Gastroesophageal sphincter (tissue), 4 donors: Measurements from ENCODE around the gene BTBD3. TPM values are rescaled to one million over a fixed set of nuclear protein-coding genes. Genes with fewer than 3 reads are reported as not detected.

Source experiments
- ATAC-seq: fragments of 150-250 bp; one replicate; pipeline ENCODE4 v1.9.1; 2016; ENCODE audit warnings: mild to moderate bottlenecking, moderate library complexity
- H3K27ac ChIP-seq, 4 donors: fragments of 200-600 bp; sonication (generic) in 3 of 4; 1 replicate in 3 of 4; 2 replicates in 1 of 4; pipeline ENCODE4 v1.5.1; 2016 to 2019
- H3K27me3 ChIP-seq: fragments of 200-600 bp; sonication (generic); one replicate; pipeline ENCODE4 v1.5.1; 2019
- H3K36me3 ChIP-seq, 2 donors: fragments of 200-600 bp; sonication (generic); one replicate each; pipeline ENCODE4 v1.5.1; 2019; ENCODE audit warnings: control low read depth in 1 of 2
- H3K4me1 ChIP-seq, 3 donors: fragments of 200-600 bp; sonication (generic); 1 replicate in 2 of 3; 2 replicates in 1 of 3; pipeline ENCODE4 v1.5.1; 2016 to 2019; ENCODE audit warnings: control low read depth in 2 of 3
- H3K4me3 ChIP-seq, 2 donors: fragments of 200-600 bp; sonication (generic); one replicate each; pipeline ENCODE4 v1.5.1; 2019; ENCODE audit warnings: mild to moderate bottlenecking in 1 of 2, moderate library complexity in 1 of 2
- H3K9me3 ChIP-seq, 3 donors: fragments of 200-600 bp; sonication (generic); one replicate each; pipeline ENCODE4 v1.5.1; 2017 to 2019; ENCODE audit warnings: control low read depth in 2 of 3
- EP300 ChIP-seq: sonication (generic); formaldehyde crosslinking; IDR thresholded peaks from one replicate; pipeline ENCODE4 v1.6.1; 2017; ENCODE audit warnings: antibody characterized with exemption, mild to moderate bottlenecking
- POLR2A ChIP-seq, 2 donors: fragments of 450-650 bp; IDR thresholded peaks; one replicate each; pipeline ENCODE4 v1.6.1; 2017; ENCODE audit warnings: antibody characterized with exemption in 2 of 2, mild to moderate bottlenecking in 2 of 2, moderate library complexity in 1 of 2
- POLR2AphosphoS5 ChIP-seq: sonication (generic); formaldehyde crosslinking; IDR thresholded peaks from one replicate; pipeline ENCODE4 v1.6.1; 2017; ENCODE audit warnings: antibody characterized with exemption
- WGBS, 2 donors: methylation state at CpG; one replicate each; pipeline ENCODE4 v1.1.5; 2018; ENCODE audit warnings: low coverage in 1 of 2; 5-methylcytosine and 5-hydroxymethylcytosine counted together
- total RNA-seq, 4 donors: library from RNA; depleted of rRNA; stranded (reverse); fragments of >200 nt; gene quantifications; one replicate each; pipeline ENCODE4 v1.1.0, GENCODE V29; 2016
- TF ChIP-seq, protein P1 (sequence below), 4 experiments: fragments of 200-600 bp in 2 of 4; fragments of 450-650 bp in 2 of 4; sonication (generic) in 1 of 4; IDR thresholded peaks; one replicate each; pipeline ENCODE4 v1.5.1; 2017 to 2019; ENCODE audit warnings: antibody characterized with exemption in 4 of 4, mild to moderate bottlenecking in 2 of 4, moderate library complexity in 2 of 4

BTBD3 gene
- total RNA-seq, 4 donors from 2014 or later = 25.9 to 87.8 (median 34.8) TPM

DNA sequence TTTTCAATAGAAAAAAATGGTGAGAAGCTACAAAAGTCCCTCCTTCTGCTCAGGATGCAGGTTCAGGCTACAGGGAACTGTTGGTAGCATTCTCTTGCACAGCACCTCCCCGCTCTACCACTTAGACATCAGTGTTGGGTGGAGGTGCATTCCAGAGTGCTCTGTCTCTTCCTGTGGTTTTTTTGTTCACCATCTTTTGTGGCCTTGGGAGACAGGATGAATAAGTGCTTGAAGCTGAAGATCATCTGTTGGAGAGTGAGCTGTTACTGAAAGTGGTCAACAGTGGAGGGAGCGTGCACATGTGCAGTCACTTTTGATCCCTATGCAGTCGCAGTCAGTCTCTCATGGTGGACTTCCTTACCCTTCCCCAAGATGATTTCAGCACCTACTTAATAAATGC is 16.6 kb upstream of the BTBD3 start:
- H3K36me3 ChIP-seq = no peaks in the 10 kb centered on the region
- no peak overlapping the region for H3K4me3 ChIP-seq
- no peak for ATAC-seq
- peaks cover 0 to 10% (median 0%) of the 10 kb centered on the region in 3 donors for H3K4me1 ChIP-seq
- H3K27me3 ChIP-seq = no peaks in the 10 kb centered on the region
- TF ChIP-seq, protein P1, sequence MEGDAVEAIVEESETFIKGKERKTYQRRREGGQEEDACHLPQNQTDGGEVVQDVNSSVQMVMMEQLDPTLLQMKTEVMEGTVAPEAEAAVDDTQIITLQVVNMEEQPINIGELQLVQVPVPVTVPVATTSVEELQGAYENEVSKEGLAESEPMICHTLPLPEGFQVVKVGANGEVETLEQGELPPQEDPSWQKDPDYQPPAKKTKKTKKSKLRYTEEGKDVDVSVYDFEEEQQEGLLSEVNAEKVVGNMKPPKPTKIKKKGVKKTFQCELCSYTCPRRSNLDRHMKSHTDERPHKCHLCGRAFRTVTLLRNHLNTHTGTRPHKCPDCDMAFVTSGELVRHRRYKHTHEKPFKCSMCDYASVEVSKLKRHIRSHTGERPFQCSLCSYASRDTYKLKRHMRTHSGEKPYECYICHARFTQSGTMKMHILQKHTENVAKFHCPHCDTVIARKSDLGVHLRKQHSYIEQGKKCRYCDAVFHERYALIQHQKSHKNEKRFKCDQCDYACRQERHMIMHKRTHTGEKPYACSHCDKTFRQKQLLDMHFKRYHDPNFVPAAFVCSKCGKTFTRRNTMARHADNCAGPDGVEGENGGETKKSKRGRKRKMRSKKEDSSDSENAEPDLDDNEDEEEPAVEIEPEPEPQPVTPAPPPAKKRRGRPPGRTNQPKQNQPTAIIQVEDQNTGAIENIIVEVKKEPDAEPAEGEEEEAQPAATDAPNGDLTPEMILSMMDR (IDR thresholded peaks at IDR 0.05) = no peak
- TF ChIP-seq EP300 (no peak), POLR2A (IDR thresholded peaks at IDR 0.05) (no peak), POLR2AphosphoS5 (no peak)
- no peak overlapping the region for H3K27ac ChIP-seq
- 98 to 100% methylated on average over 2 to 3 of the region's 3 CpGs for WGBS, 2 donors
- H3K9me3 ChIP-seq = no peaks in the 10 kb centered on the region

- Histone ChIP-seq H3K27ac (no peak overlapping the region), H3K9me3 (no peaks in the 10 kb centered on the region), H3K4me3 (no peak overlapping the region), H3K36me3 (no peaks in the 10 kb centered on the region), H3K4me1 (peaks cover 0 to 17% (median 0%) of the 10 kb centered on the region in 3 donors), H3K27me3 (no peaks in the 10 kb centered on the region)
- no peak for ATAC-seq
- TF ChIP-seq, protein P1 (IDR thresholded peaks at IDR 0.05) = no peak
- no peak for TF ChIP-seq EP300
- TF ChIP-seq POLR2A (IDR thresholded peaks at IDR 0.05) = no peak
- TF ChIP-seq POLR2AphosphoS5 = no peak
- 100% methylated on average over 2 of the region's 2 CpGs for WGBS, 2 donors
These were observed 15.4 kb upstream of the BTBD3 start for GRCh38 chr20:11902285-11902697.

- Histone ChIP-seq H3K4me1 (peaks cover 0 to 22% (median 0%) of the 10 kb centered on the region in 3 donors), H3K4me3 (no peak overlapping the region), H3K36me3 (no peaks in the 10 kb centered on the region), H3K9me3 (no peaks in the 10 kb centered on the region), H3K27ac (no peak overlapping the region), H3K27me3 (no peaks in the 10 kb centered on the region)
- WGBS, 2 donors = 78 to 80% methylated on average over 5 to 6 of the region's 6 CpGs
- ATAC-seq = no peak
- TF ChIP-seq POLR2AphosphoS5 (no peak), POLR2A (IDR thresholded peaks at IDR 0.05) (no peak), EP300 (no peak)
- TF ChIP-seq, protein P1 (IDR thresholded peaks at IDR 0.05) = no peak
These were observed 12.1 kb upstream of the BTBD3 start for GRCh38 chr20:11905460-11906179.

- peaks cover 0 to 22% (median 0%) of the 10 kb centered on the region in 3 donors for H3K4me1 ChIP-seq
- H3K36me3 ChIP-seq = no peaks in the 10 kb centered on the region
- no peak overlapping the region for H3K4me3 ChIP-seq
- WGBS, 2 donors = 45 to 61% methylated on average over 4 of the region's 4 CpGs
- ATAC-seq = no peak
- TF ChIP-seq EP300 (no peak), POLR2AphosphoS5 (no peak), POLR2A (IDR thresholded peaks at IDR 0.05) (no peak)
- TF ChIP-seq, protein P1 (IDR thresholded peaks at IDR 0.05) = no peak
- no peak overlapping the region for H3K27ac ChIP-seq
- no peaks in the 10 kb centered on the region for H3K9me3 ChIP-seq
- H3K27me3 ChIP-seq = no peaks in the 10 kb centered on the region
These were observed 10.8 kb upstream of the BTBD3 start for GRCh38 chr20:11906626-11907480.
